K562 (cell line): Measurements from ENCODE around the gene TMCC2. TPM values are rescaled to one million over a fixed set of nuclear protein-coding genes. Genes with fewer than 3 reads are reported as not detected.

Experiments used
- C11orf30 ChIP-seq: fragments of 450-650 bp; IDR thresholded peaks from 2 replicates; pipeline ENCODE4 v1.6.1; 2016; ENCODE audit warnings: low read depth, mild to moderate bottlenecking
- CBX1 ChIP-seq: sonication (generic); IDR thresholded peaks from 2 replicates; pipeline ENCODE4 v1.6.1; 2016; ENCODE audit warnings: antibody characterized with exemption, low read depth, mild to moderate bottlenecking
- FOXK1 ChIP-seq: sonication (generic); formaldehyde crosslinking; IDR thresholded peaks from 2 replicates; pipeline ENCODE4 v1.8.0; 2022; ENCODE audit warnings: missing genetic modification reagents, mild to moderate bottlenecking, borderline replicate concordance
- KAT8 ChIP-seq: fragments of 450-650 bp; IDR thresholded peaks from 2 replicates; pipeline ENCODE4 v1.6.1; 2016; ENCODE audit warnings: low read depth, mild to moderate bottlenecking
- MBD2 ChIP-seq: sonication (generic); IDR thresholded peaks from 2 replicates; pipeline ENCODE4 v1.6.1; 2016; ENCODE audit warnings: low read depth, borderline replicate concordance
- NCOR1 ChIP-seq: fragments of 450-650 bp; IDR thresholded peaks from 2 replicates; pipeline ENCODE4 v1.6.1; 2016; ENCODE audit warnings: mild to moderate bottlenecking, moderate library complexity
- PHTF2 ChIP-seq: fragments of 250-450 bp; sonication (Bioruptor Pico); IDR thresholded peaks from 2 replicates; pipeline ENCODE4 v1.5.0; 2021; ENCODE audit warnings: mild to moderate bottlenecking
- SREBF2 ChIP-seq: sonication (generic); formaldehyde crosslinking; IDR thresholded peaks from 2 replicates; pipeline ENCODE4 v1.4.0; 2020; ENCODE audit warnings: mild to moderate bottlenecking, missing genetic modification reagents
- TAL1 ChIP-seq: fragments of 450-650 bp; IDR thresholded peaks from 2 replicates; pipeline ENCODE4 v1.6.1; 2016; ENCODE audit warnings: mild to moderate bottlenecking
- TOE1 ChIP-seq, 2 experiments: fragments of 450-650 bp in 1 of 2; sonication (generic) in 1 of 2; formaldehyde crosslinking in 1 of 2; IDR thresholded peaks; 2 replicates each; pipeline versions ENCODE4 v1.7.1 to v1.8.0; 2016 to 2022; ENCODE audit warnings: borderline replicate concordance in 2 of 2, mild to moderate bottlenecking in 2 of 2, antibody characterized with exemption in 1 of 2, inconsistent platforms in 1 of 2, low read depth in 1 of 2, missing genetic modification reagents in 1 of 2, moderate library complexity in 1 of 2
- TRIM28 ChIP-seq: fragments of 450-650 bp; IDR thresholded peaks from 2 replicates; pipeline ENCODE4 v1.6.1; 2017
- ZKSCAN3 ChIP-seq: fragments of 250-450 bp; sonication (Bioruptor Pico); IDR thresholded peaks from 2 replicates; pipeline ENCODE4 v1.4.0; 2020
- polyA plus RNA-seq, 8 experiments: library from polyadenylated mRNA; depleted of rRNA in 4 of 8; stranded (reverse) in 5 of 8; unstranded in 3 of 8; fragments of >200 nt; fragmentation: Nextera tagmentation in 2 of 8; fragmentation: Illumina TruSeq in 1 of 8; extraction: Ambion mirVana in 2 of 8; extraction: Trizol in 1 of 8; gene quantifications; 2 replicates each; pipeline versions ENCODE4 v1.2.1 to v1.2.3, GENCODE V29; 2011 to 2014; ENCODE audit warnings: inconsistent platforms in 1 of 8, missing spikeins in 1 of 8
- total RNA-seq, 7 experiments: library from RNA; depleted of rRNA in 6 of 7; stranded (reverse); fragments of >200 nt in 6 of 7; fragmentation: Illumina TruSeq in 2 of 7; extraction: Trizol in 2 of 7; gene quantifications; 2 replicates each; pipeline versions ENCODE4 v1.2.1 to v1.2.3, GENCODE V29; 2011 to 2021; ENCODE audit warnings: low replicate concordance in 1 of 7
- TF ChIP-seq, protein P1 (sequence below): fragments of 250-450 bp; sonication (Bioruptor Pico); IDR thresholded peaks from 2 replicates; pipeline ENCODE4 v1.4.0; 2020; ENCODE audit warnings: borderline replicate concordance
- TF ChIP-seq, protein P2 (sequence below): fragments of 450-650 bp; formaldehyde crosslinking; IDR thresholded peaks from 2 replicates; pipeline ENCODE4 v1.4.0; 2022; ENCODE audit warnings: mild to moderate bottlenecking, moderate library complexity
- TF ChIP-seq, protein P3 (sequence below): fragments of 450-650 bp; conservative IDR thresholded peaks from 2 replicates; pipeline ENCODE4 v1.6.1; 2016; ENCODE audit warnings: missing genetic modification characterization, low read depth, mild to moderate bottlenecking, missing compliant biosample characterization, moderate library complexity
- TF ChIP-seq, protein P4 (sequence below), 2 experiments: fragments of 450-650 bp; IDR thresholded peaks; 2 replicates each; pipeline ENCODE4 v1.6.1; 2018; ENCODE audit warnings: mild to moderate bottlenecking in 2 of 2, low read depth in 1 of 2; ENCODE audit not compliant: partially characterized antibody in 2 of 2

The TMCC2 gene
- total and polyA plus RNA-seq, 9 of the 15 experiments (the other 6 are each of a cell fraction or from before 2014, with no cell fraction given) = 0.06 to 1.8 (median 0.98) TPM

DNA sequence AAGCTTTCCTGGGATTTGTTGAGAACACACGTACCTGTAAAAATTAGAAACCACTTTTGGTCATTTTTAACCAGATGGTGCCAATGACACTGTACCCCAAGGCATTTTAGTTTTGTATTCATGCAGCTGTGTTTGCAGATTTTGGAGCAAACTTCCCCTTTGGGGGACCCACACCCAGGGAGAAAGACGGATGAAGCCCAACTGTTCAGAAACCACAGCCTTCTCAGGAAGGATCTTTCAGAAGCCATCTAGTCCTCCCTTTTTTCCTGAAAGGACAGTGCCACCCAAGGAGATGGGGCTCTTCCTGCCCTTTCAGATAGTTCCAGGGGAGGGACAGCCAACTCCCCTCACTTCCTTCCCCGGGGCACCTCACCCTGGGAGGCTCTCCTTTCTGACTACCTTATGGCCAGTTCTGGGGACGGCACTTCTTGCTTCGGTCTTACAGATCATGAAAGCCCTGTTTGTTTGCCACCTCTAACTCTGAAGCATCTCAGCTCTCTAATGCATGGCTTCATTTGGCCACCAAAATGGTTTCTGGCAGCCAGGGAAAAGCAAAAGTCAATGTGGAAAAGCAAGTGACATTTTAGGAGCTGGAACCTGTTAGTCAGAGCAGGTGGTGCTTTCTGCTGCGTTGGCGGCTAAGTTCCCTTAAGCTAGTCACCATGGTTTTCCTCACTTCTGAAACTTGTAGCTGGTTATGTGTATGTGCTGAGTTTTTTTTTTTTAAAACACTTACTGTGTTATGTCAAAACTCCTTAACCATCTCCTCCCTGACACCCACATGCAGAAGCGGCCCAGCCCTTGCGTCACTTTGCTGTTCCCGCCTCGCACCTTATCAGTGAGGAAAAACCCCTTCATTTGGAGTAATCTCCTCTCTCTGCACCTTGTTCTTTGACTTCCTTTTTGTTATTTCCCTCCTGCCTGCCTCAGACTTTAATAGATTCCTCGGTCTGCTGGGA, 10.1 kb downstream of the TMCC2 start (continued):
- TF ChIP-seq, protein P1, sequence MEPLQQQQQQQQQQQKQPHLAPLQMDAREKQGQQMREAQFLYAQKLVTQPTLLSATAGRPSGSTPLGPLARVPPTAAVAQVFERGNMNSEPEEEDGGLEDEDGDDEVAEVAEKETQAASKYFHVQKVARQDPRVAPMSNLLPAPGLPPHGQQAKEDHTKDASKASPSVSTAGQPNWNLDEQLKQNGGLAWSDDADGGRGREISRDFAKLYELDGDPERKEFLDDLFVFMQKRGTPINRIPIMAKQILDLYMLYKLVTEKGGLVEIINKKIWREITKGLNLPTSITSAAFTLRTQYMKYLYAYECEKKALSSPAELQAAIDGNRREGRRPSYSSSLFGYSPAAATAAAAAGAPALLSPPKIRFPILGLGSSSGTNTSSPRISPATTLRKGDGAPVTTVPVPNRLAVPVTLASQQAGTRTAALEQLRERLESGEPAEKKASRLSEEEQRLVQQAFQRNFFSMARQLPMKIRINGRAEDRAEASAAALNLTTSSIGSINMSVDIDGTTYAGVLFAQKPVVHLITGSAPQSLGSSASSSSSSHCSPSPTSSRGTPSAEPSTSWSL (CRISPR knock-in tag) = no peak
- TF ChIP-seq, protein P2, sequence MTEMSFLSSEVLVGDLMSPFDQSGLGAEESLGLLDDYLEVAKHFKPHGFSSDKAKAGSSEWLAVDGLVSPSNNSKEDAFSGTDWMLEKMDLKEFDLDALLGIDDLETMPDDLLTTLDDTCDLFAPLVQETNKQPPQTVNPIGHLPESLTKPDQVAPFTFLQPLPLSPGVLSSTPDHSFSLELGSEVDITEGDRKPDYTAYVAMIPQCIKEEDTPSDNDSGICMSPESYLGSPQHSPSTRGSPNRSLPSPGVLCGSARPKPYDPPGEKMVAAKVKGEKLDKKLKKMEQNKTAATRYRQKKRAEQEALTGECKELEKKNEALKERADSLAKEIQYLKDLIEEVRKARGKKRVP (CRISPR knock-in tag) = 0 out of 2 replicates have a peak, but pooled peaks have one; percentile 12
- TF ChIP-seq PHTF2 (CRISPR knock-in tag) = no peak
- no peak for TF ChIP-seq MBD2
- TF ChIP-seq KAT8 = no peak
- TF ChIP-seq, protein P3, sequence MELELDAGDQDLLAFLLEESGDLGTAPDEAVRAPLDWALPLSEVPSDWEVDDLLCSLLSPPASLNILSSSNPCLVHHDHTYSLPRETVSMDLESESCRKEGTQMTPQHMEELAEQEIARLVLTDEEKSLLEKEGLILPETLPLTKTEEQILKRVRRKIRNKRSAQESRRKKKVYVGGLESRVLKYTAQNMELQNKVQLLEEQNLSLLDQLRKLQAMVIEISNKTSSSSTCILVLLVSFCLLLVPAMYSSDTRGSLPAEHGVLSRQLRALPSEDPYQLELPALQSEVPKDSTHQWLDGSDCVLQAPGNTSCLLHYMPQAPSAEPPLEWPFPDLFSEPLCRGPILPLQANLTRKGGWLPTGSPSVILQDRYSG (tag) = no peak
- TF ChIP-seq TAL1 = peak; percentile 80
- TF ChIP-seq TRIM28 = no peak
- TF ChIP-seq SREBF2 (CRISPR knock-in tag) = no peak
- no peak for TF ChIP-seq ZKSCAN3 (CRISPR knock-in tag)
- TF ChIP-seq FOXK1 (CRISPR knock-in tag) = no peak
- no peak for TF ChIP-seq CBX1
- peak; percentile 68 for TF ChIP-seq NCOR1
- no peak for TF ChIP-seq TOE1 (IDR thresholded peaks at IDR 0.05; ENCODE audit: borderline replicate concordance)
- no peak for TF ChIP-seq TOE1 (CRISPR knock-in tag; IDR thresholded peaks at IDR 0.05; ENCODE audit: borderline replicate concordance, low read depth)
- TF ChIP-seq, protein P4, sequence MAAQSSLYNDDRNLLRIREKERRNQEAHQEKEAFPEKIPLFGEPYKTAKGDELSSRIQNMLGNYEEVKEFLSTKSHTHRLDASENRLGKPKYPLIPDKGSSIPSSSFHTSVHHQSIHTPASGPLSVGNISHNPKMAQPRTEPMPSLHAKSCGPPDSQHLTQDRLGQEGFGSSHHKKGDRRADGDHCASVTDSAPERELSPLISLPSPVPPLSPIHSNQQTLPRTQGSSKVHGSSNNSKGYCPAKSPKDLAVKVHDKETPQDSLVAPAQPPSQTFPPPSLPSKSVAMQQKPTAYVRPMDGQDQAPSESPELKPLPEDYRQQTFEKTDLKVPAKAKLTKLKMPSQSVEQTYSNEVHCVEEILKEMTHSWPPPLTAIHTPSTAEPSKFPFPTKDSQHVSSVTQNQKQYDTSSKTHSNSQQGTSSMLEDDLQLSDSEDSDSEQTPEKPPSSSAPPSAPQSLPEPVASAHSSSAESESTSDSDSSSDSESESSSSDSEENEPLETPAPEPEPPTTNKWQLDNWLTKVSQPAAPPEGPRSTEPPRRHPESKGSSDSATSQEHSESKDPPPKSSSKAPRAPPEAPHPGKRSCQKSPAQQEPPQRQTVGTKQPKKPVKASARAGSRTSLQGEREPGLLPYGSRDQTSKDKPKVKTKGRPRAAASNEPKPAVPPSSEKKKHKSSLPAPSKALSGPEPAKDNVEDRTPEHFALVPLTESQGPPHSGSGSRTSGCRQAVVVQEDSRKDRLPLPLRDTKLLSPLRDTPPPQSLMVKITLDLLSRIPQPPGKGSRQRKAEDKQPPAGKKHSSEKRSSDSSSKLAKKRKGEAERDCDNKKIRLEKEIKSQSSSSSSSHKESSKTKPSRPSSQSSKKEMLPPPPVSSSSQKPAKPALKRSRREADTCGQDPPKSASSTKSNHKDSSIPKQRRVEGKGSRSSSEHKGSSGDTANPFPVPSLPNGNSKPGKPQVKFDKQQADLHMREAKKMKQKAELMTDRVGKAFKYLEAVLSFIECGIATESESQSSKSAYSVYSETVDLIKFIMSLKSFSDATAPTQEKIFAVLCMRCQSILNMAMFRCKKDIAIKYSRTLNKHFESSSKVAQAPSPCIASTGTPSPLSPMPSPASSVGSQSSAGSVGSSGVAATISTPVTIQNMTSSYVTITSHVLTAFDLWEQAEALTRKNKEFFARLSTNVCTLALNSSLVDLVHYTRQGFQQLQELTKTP (IDR thresholded peaks at IDR 0.05; ENCODE audit: low read depth in 1 of 2, partially characterized antibody in 2 of 2) = peak in 1 of 2 experiments; percentile 28
- no peak for TF ChIP-seq C11orf30
